ENCODE measurements around the gene TMEM184A.
A peak's percentile ranks its signal among the peaks of the same experiment; 100 is the strongest.

- TF ChIP-seq CTCF (IDR thresholded peaks at IDR 0.05) (peak in 1 of 4 experiments; percentile 19), POLR2A (IDR thresholded peaks at IDR 0.05) (peak in 1 of 2 donors; percentile 58)
These were observed 18.2 kb downstream of the TMEM184A start for GRCh38 chr7:1537535-1538412.

All from uterus (tissue), 2 donors.